Activated naive CD4-positive, alpha-beta T cell treated with anti-CD3 and anti-CD28 coated beads, Interleukin-2, amount 10 ng/mL, durations not matched to agents 7 days and 5 days (primary cell): Measurements from ENCODE around the gene NEDD1.

Source experiments
- CTCF ChIA-PET: fragments of 350-600 bp; sonication (Branson Sonifier 250); formaldehyde crosslinking; loops from one replicate; lab custom pipeline; 2021; ENCODE audit warnings: antibody characterized with exemption; lab: Charles Lee
- DNase-seq: peaks from one replicate; pipeline ENCODE4 v3.0.0-alpha.2; 2020
- H3K27ac Mint-ChIP-seq: one replicate; pipeline ENCODE4 v1.8.0; 2021; ENCODE audit warnings: mild to moderate bottlenecking, moderate library complexity, mixed read lengths
- H3K27me3 Mint-ChIP-seq: one replicate; pipeline ENCODE4 v1.8.0; 2021; ENCODE audit warnings: mild to moderate bottlenecking, mixed read lengths
- H3K36me3 Mint-ChIP-seq: one replicate; pipeline ENCODE4 v1.8.0; 2021; ENCODE audit warnings: mixed read lengths
- H3K4me1 Mint-ChIP-seq: one replicate; pipeline ENCODE4 v1.8.0; 2021; ENCODE audit warnings: mixed read lengths
- H3K4me3 Mint-ChIP-seq: one replicate; pipeline ENCODE4 v1.8.0; 2021; ENCODE audit warnings: mild to moderate bottlenecking, moderate library complexity, mixed read lengths
- H3K9me3 Mint-ChIP-seq: one replicate; pipeline ENCODE4 v1.8.0; 2021; ENCODE audit warnings: mixed read lengths

The NEDD1 gene

GRCh38 chr12:96919510-96920210 lies 12.6 kb downstream of the NEDD1 start:
- H3K4me3 Mint-ChIP-seq = no peak overlapping the region
- H3K27ac Mint-ChIP-seq = no peak overlapping the region
- peaks cover 48% of the 10 kb centered on the region for H3K36me3 Mint-ChIP-seq
- H3K9me3 Mint-ChIP-seq = no peaks in the 10 kb centered on the region
- DNase-seq = no peak
- H3K4me1 Mint-ChIP-seq = peaks cover 8% of the 10 kb centered on the region
- CTCF ChIA-PET = interaction anchor here (1.0 kb wide), 1 partner anchor 23 kb away, joined by 3 read pairs; no protein-coding TSS in a partner anchor
- H3K27me3 Mint-ChIP-seq = no peaks in the 10 kb centered on the region

- CTCF ChIA-PET = no interaction called here
- Mint-ChIP-seq H3K27me3 (no peaks in the 10 kb centered on the region), H3K4me3 (no peak overlapping the region), H3K9me3 (peaks cover 4% of the 10 kb centered on the region), H3K27ac (no peak overlapping the region), H3K36me3 (peaks cover 54% of the 10 kb centered on the region), H3K4me1 (no peaks in the 10 kb centered on the region)
- DNase-seq = no peak
Measured at GRCh38 chr12:96948782-96949181, 41.7 kb downstream of the NEDD1 start.

GRCh38 chr12:96979532-96979931 lies 72.5 kb downstream of the NEDD1 start:
- no peak for DNase-seq
- Mint-ChIP-seq H3K4me3 (no peak overlapping the region), H3K36me3 (no peaks in the 10 kb centered on the region), H3K27ac (no peak overlapping the region), H3K27me3 (no peaks in the 10 kb centered on the region), H3K9me3 (no peaks in the 10 kb centered on the region), H3K4me1 (no peaks in the 10 kb centered on the region)
- CTCF ChIA-PET = no interaction called here

- Mint-ChIP-seq H3K4me1 (peaks cover 3% of the 10 kb centered on the region), H3K4me3 (no peak overlapping the region), H3K27me3 (peaks cover 10% of the 10 kb centered on the region), H3K27ac (no peak overlapping the region), H3K36me3 (no peaks in the 10 kb centered on the region), H3K9me3 (no peaks in the 10 kb centered on the region)
- no peak for DNase-seq
- CTCF ChIA-PET = no interaction called here
Measured at GRCh38 chr12:96980991-96981414, 73.9 kb downstream of the NEDD1 start.

GRCh38 chr12:96981911-96982310 lies 74.9 kb downstream of the NEDD1 start:
- H3K4me1 Mint-ChIP-seq = peaks cover 6% of the 10 kb centered on the region
- no peaks in the 10 kb centered on the region for H3K36me3 Mint-ChIP-seq
- no peak overlapping the region for H3K4me3 Mint-ChIP-seq
- DNase-seq = no peak
- H3K9me3 Mint-ChIP-seq = no peaks in the 10 kb centered on the region
- H3K27ac Mint-ChIP-seq = no peak overlapping the region
- peaks cover 15% of the 10 kb centered on the region for H3K27me3 Mint-ChIP-seq
- CTCF ChIA-PET = no interaction called here

- DNase-seq = no peak
- Mint-ChIP-seq H3K9me3 (no peaks in the 10 kb centered on the region), H3K4me3 (no peak overlapping the region), H3K27ac (no peak overlapping the region), H3K4me1 (peaks cover 6% of the 10 kb centered on the region), H3K36me3 (no peaks in the 10 kb centered on the region), H3K27me3 (peaks cover 16% of the 10 kb centered on the region)
- CTCF ChIA-PET = no interaction called here
Measured at GRCh38 chr12:96982671-96983070, 75.6 kb downstream of the NEDD1 start.

GRCh38 chr12:96985515-96986362 lies 78.7 kb downstream of the NEDD1 start:
- peak overlapping the region; percentile 53 for H3K4me3 Mint-ChIP-seq
- H3K9me3 Mint-ChIP-seq = no peaks in the 10 kb centered on the region
- peaks cover 6% of the 10 kb centered on the region for H3K4me1 Mint-ChIP-seq
- CTCF ChIA-PET = interaction anchor here (0.9 to 2.4 kb wide), 10 partner anchors 14 to 419 kb away, joined by 3 to 11 read pairs (median 5); no protein-coding TSS in a partner anchor
- peak; percentile 44 for DNase-seq
- H3K27me3 Mint-ChIP-seq = peaks cover 20% of the 10 kb centered on the region
- no peak overlapping the region for H3K27ac Mint-ChIP-seq
- H3K36me3 Mint-ChIP-seq = no peaks in the 10 kb centered on the region

- Mint-ChIP-seq H3K27ac (no peak overlapping the region), H3K36me3 (no peaks in the 10 kb centered on the region), H3K4me1 (peaks cover 6% of the 10 kb centered on the region), H3K27me3 (peaks cover 20% of the 10 kb centered on the region), H3K9me3 (no peaks in the 10 kb centered on the region), H3K4me3 (no peak overlapping the region)
- CTCF ChIA-PET = interaction anchor here (0.9 to 2.1 kb wide), 12 partner anchors 9 to 1412 kb away, joined by 3 to 10 read pairs (median 4); no protein-coding TSS in a partner anchor
- DNase-seq = no peak
Measured at GRCh38 chr12:96986883-96987523, 79.9 kb downstream of the NEDD1 start.

- Mint-ChIP-seq H3K4me1 (peaks cover 6% of the 10 kb centered on the region), H3K36me3 (no peaks in the 10 kb centered on the region), H3K27me3 (peaks cover 20% of the 10 kb centered on the region), H3K27ac (no peak overlapping the region), H3K4me3 (no peak overlapping the region), H3K9me3 (no peaks in the 10 kb centered on the region)
- DNase-seq = no peak
- CTCF ChIA-PET = interaction anchor here (1.1 kb wide), 1 partner anchor 20 kb away, joined by 3 read pairs; no protein-coding TSS in a partner anchor
Measured at GRCh38 chr12:96988919-96989318, 81.9 kb downstream of the NEDD1 start.

- H3K36me3 Mint-ChIP-seq = no peaks in the 10 kb centered on the region
- no peak overlapping the region for H3K27ac Mint-ChIP-seq
- peak; percentile 25 for DNase-seq
- H3K9me3 Mint-ChIP-seq = no peaks in the 10 kb centered on the region
- CTCF ChIA-PET = interaction anchor here (1.1 kb wide), 1 partner anchor 21 kb away, joined by 3 read pairs; no protein-coding TSS in a partner anchor
- peaks cover 20% of the 10 kb centered on the region for H3K27me3 Mint-ChIP-seq
- H3K4me1 Mint-ChIP-seq = peaks cover 6% of the 10 kb centered on the region
- no peak overlapping the region for H3K4me3 Mint-ChIP-seq
Measured at GRCh38 chr12:96989916-96990315, 82.9 kb downstream of the NEDD1 start.

- Mint-ChIP-seq H3K4me1 (no peaks in the 10 kb centered on the region), H3K36me3 (no peaks in the 10 kb centered on the region), H3K27ac (no peak overlapping the region), H3K27me3 (peaks cover 5% of the 10 kb centered on the region), H3K9me3 (no peaks in the 10 kb centered on the region), H3K4me3 (no peak overlapping the region)
- DNase-seq = no peak
- CTCF ChIA-PET = no interaction called here
Measured at GRCh38 chr12:96994900-96995299, 87.8 kb downstream of the NEDD1 start.

GRCh38 chr12:96995861-96996260 lies 88.8 kb downstream of the NEDD1 start:
- H3K27ac Mint-ChIP-seq = no peak overlapping the region
- H3K4me3 Mint-ChIP-seq = no peak overlapping the region
- no peaks in the 10 kb centered on the region for H3K4me1 Mint-ChIP-seq
- no peaks in the 10 kb centered on the region for H3K36me3 Mint-ChIP-seq
- no peaks in the 10 kb centered on the region for H3K9me3 Mint-ChIP-seq
- DNase-seq = no peak
- CTCF ChIA-PET = interaction anchor here (0.7 kb wide), 1 partner anchor 35 kb away, joined by 3 read pairs; no protein-coding TSS in a partner anchor
- H3K27me3 Mint-ChIP-seq = peaks cover 3% of the 10 kb centered on the region

- H3K4me1 Mint-ChIP-seq = no peaks in the 10 kb centered on the region
- H3K9me3 Mint-ChIP-seq = no peaks in the 10 kb centered on the region
- H3K27ac Mint-ChIP-seq = no peak overlapping the region
- no peak overlapping the region for H3K4me3 Mint-ChIP-seq
- H3K27me3 Mint-ChIP-seq = peaks cover 3% of the 10 kb centered on the region
- no peak for DNase-seq
- H3K36me3 Mint-ChIP-seq = no peaks in the 10 kb centered on the region
- CTCF ChIA-PET = no interaction called here
Measured at GRCh38 chr12:96997797-96998484, 90.9 kb downstream of the NEDD1 start.
